Activated CD4-positive, alpha-beta T cell treated with anti-CD3 and anti-CD28 coated beads for 36 hours (primary cell): ENCODE measurements around the gene ABHD15. TPM values are rescaled to one million over a fixed set of nuclear protein-coding genes. Genes with fewer than 3 reads are reported as not detected.

Source experiments
- ATAC-seq: fragments of 200-7000 bp; cut with Tn5 transposase; one replicate; pipeline ENCODE4 v1.10.0; 2021; ENCODE audit warnings: mild to moderate bottlenecking, moderate library complexity
- CTCF ChIA-PET: fragments of 350-600 bp; sonication (Branson Sonifier 250); formaldehyde crosslinking; loops from one replicate; lab custom pipeline; 2021; ENCODE audit warnings: antibody characterized with exemption; lab: Charles Lee
- POLR2A ChIA-PET: fragments of 350-600 bp; sonication (Branson Sonifier 250); formaldehyde crosslinking; loops from one replicate; lab custom pipeline; 2021; ENCODE audit warnings: antibody characterized with exemption, inconsistent platforms; lab: Charles Lee
- DNase-seq: peaks from one replicate; pipeline ENCODE4 v3.0.0-alpha.2; 2020
- H3K27ac Mint-ChIP-seq: one replicate; pipeline ENCODE4 v1.8.0; 2021; ENCODE audit warnings: mixed read lengths
- H3K27me3 Mint-ChIP-seq: one replicate; pipeline ENCODE4 v1.8.0; 2021; ENCODE audit warnings: mixed read lengths
- H3K36me3 Mint-ChIP-seq: one replicate; pipeline ENCODE4 v1.8.0; 2021; ENCODE audit warnings: low read depth, mixed read lengths
- H3K4me1 Mint-ChIP-seq: one replicate; pipeline ENCODE4 v1.8.0; 2021; ENCODE audit warnings: mixed read lengths
- H3K4me3 Mint-ChIP-seq: one replicate; pipeline ENCODE4 v1.8.0; 2021; ENCODE audit warnings: mild to moderate bottlenecking, moderate library complexity, mixed read lengths
- H3K9me3 Mint-ChIP-seq: one replicate; pipeline ENCODE4 v1.8.0; 2021; ENCODE audit warnings: low read depth, mixed read lengths
- intact Hi-C, 2 experiments: fragments of 100-400 bp; cut with DNase I in 1 of 2; cut with micrococcal nuclease in 1 of 2; formaldehyde crosslinking; loops; one replicate each; pipeline versions ENCODE4 v1.14.2 to v1.15.1; 2022 to 2024; cut with DNase I, micrococcal nuclease
- total RNA-seq, 2 experiments: library from RNA; stranded (reverse); gene quantifications; one replicate each; pipeline ENCODE4 v1.2.3, GENCODE V29; 2021

ABHD15 gene
- total RNA-seq, 2 experiments from 2014 or later = 7.2 to 8.6 TPM

DNA sequence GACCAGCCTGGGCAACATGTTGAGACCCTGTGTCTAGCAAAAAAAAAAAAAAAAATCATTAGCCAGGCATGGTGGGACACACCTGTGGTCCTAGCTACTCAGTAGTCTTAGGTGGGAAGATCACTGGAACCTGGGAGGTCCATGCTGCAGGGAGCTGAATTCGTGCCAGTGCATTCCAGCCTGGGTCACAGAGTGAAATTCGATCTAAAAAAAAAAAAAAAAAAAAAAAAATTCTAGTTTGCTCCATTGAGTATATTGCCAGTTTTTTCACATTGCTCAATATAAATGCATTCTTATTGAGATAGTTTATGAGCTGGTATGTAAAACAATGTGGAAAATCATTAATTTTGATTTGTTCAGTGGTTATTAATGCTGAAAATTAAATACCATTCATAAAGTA is 52.0 kb downstream of the ABHD15 start:
- CTCF ChIA-PET = interaction anchor here (0.7 to 1.4 kb wide), 5 partner anchors 9 to 646 kb away, joined by 3 to 4 read pairs (median 3); no protein-coding TSS in a partner anchor
- DNase-seq = no peak
- no peaks in the 10 kb centered on the region for H3K4me1 Mint-ChIP-seq

DNA sequence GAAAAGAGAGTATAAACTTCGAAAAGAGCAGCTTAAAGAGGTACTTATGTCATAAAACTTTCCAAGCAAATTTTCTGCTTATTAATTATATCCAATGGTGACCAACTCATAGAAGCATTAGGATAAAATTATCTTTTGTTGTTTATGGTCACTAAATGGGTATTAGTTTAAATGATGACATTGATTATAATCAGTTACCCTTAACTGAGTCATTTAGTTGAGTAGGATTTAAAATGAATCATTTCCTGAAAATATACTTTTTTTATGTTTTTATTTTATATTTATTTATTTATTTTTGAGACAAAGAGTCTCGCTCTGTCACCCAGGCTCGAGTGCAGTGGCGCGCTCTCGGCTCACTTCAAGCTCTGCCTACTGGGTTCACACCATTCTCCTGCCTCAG is 55.9 kb downstream of the ABHD15 start:
- ChIA-PET CTCF (no interaction called here), POLR2A (no interaction called here)
- no peak overlapping the region for H3K4me3 Mint-ChIP-seq
- H3K27me3 Mint-ChIP-seq = no peaks in the 10 kb centered on the region
- no peak overlapping the region for H3K27ac Mint-ChIP-seq
- DNase-seq = no peak
- peaks cover 20% of the 10 kb centered on the region for H3K36me3 Mint-ChIP-seq
- no peaks in the 10 kb centered on the region for H3K4me1 Mint-ChIP-seq
- H3K9me3 Mint-ChIP-seq = no peaks in the 10 kb centered on the region
- no peak for ATAC-seq
- intact Hi-C loops = no loop called here

More for the DNA sequence above, 52.0 kb downstream of the ABHD15 start:
- no peaks in the 10 kb centered on the region for H3K9me3 Mint-ChIP-seq
- H3K27ac Mint-ChIP-seq = no peak overlapping the region
- H3K27me3 Mint-ChIP-seq = no peaks in the 10 kb centered on the region
- H3K4me3 Mint-ChIP-seq = no peak overlapping the region
- POLR2A ChIA-PET = interaction anchor here (0.6 kb wide), 1 partner anchor 230 kb away, joined by 3 read pairs; no protein-coding TSS in a partner anchor
- intact Hi-C loops = no loop called here
- ATAC-seq = no peak
- H3K36me3 Mint-ChIP-seq = peaks cover 27% of the 10 kb centered on the region

Other genes with a start within 250 kb of the ABHD15 start
- 10 to 100 TPM; 29.9 to 35.1 TPM for gene TAOK1, start 176.7 kb downstream of the ABHD15 start, total RNA-seq
- gene TP53I13, start 1.7 kb upstream of the ABHD15 start, total RNA-seq = 10 to 100 TPM; 37.7 to 41.5 TPM
- 10 to 100 TPM; 60.5 to 74.1 TPM for gene GIT1, start 22.6 kb upstream of the ABHD15 start, total RNA-seq
- gene ANKRD13B, start 26.1 kb upstream of the ABHD15 start, total RNA-seq = 10 to 100 TPM; 17.3 to 20.2 TPM
- gene CORO6, start 55.9 kb upstream of the ABHD15 start, total RNA-seq = 10 to 100 TPM; 13.9 to 14.2 TPM